OCI-LY1 (cell line): ENCODE measurements around the gene KDM4D.

ENCODE experiments used
- H2AFZ ChIP-seq: fragments of 200-600 bp; sonication (generic), shearing (Covaris generic); 2 replicates; pipeline ENCODE4 v1.6.0; 2014; ENCODE audit warnings: antibody characterized with exemption, mild to moderate bottlenecking, low read length
- H3F3A ChIP-seq: fragments of 200-600 bp; sonication (generic), shearing (Covaris generic); 2 replicates; pipeline ENCODE4 v1.6.0; 2014; ENCODE audit warnings: mild to moderate bottlenecking, antibody characterized with exemption, low read length, moderate library complexity; ENCODE audit not compliant: insufficient read depth
- H3K27ac ChIP-seq: fragments of 200-600 bp; sonication (generic); 2 replicates; pipeline ENCODE4 v1.5.1; 2014; ENCODE audit warnings: low read length, mixed run types, mild to moderate bottlenecking, low read depth; ENCODE audit not compliant: poor library complexity, severe bottlenecking
- H3K27me3 ChIP-seq: fragments of 200-600 bp; sonication (generic); 2 replicates; pipeline ENCODE4 v1.6.0; 2014; ENCODE audit warnings: antibody characterized with exemption, mild to moderate bottlenecking, low read length, moderate library complexity; ENCODE audit not compliant: insufficient read depth
- H3K36me3 ChIP-seq: fragments of 200-600 bp; sonication (generic); 2 replicates; pipeline ENCODE4 v1.6.1; 2014; ENCODE audit warnings: mild to moderate bottlenecking, antibody characterized with exemption, low read length, moderate library complexity, mixed read lengths; ENCODE audit not compliant: insufficient read depth
- H3K4me1 ChIP-seq: fragments of 200-600 bp; sonication (generic); 2 replicates; pipeline ENCODE4 v1.5.1; 2014; ENCODE audit warnings: mild to moderate bottlenecking, low read length, moderate library complexity; ENCODE audit not compliant: insufficient read depth, severe bottlenecking
- H3K4me2 ChIP-seq: fragments of 200-600 bp; sonication (generic), shearing (Covaris generic); 2 replicates; pipeline ENCODE4 v1.6.1; 2014; ENCODE audit warnings: low read length
- H3K4me3 ChIP-seq: fragments of 200-600 bp; sonication (generic); 2 replicates; pipeline ENCODE4 v1.5.1; 2014; ENCODE audit warnings: low read length, low read depth, mild to moderate bottlenecking, mixed read lengths; ENCODE audit not compliant: poor library complexity, severe bottlenecking
- H3K79me2 ChIP-seq: fragments of 200-600 bp; shearing (Covaris generic); 2 replicates; pipeline ENCODE4 v1.6.1; 2016; ENCODE audit warnings: mixed run types, low read length, mixed read lengths; ENCODE audit not compliant: insufficient read depth
- H3K9ac ChIP-seq: fragments of 200-600 bp; sonication (generic), shearing (Covaris generic); 2 replicates; pipeline ENCODE4 v1.6.1; 2014; ENCODE audit warnings: mild to moderate bottlenecking, low read length, mixed read lengths
- H3K9me2 ChIP-seq: fragments of 200-600 bp; sonication (generic), shearing (Covaris generic); 2 replicates; pipeline ENCODE4 v1.6.1; 2014; ENCODE audit warnings: low read depth, mild to moderate bottlenecking, low read length, mixed read lengths
- H3K9me3 ChIP-seq: fragments of 200-600 bp; shearing (Covaris generic); 2 replicates; pipeline ENCODE4 v1.6.1; 2014; ENCODE audit warnings: low read length, mixed read lengths
- H4K20me1 ChIP-seq: fragments of 200-600 bp; sonication (generic), shearing (Covaris generic); 2 replicates; pipeline ENCODE4 v1.6.0; 2016; ENCODE audit warnings: mild to moderate bottlenecking, low read length; ENCODE audit not compliant: insufficient read depth
- CTCF ChIP-seq: fragments of 200-600 bp; sonication (generic), shearing (Covaris generic); IDR thresholded peaks from 2 replicates; pipeline ENCODE4 v1.5.1; 2017; ENCODE audit warnings: mild to moderate bottlenecking, antibody characterized with exemption, low read length, moderate library complexity, mixed read lengths
- EZH2 ChIP-seq: fragments of 200-600 bp; sonication (generic), shearing (Covaris generic); IDR thresholded peaks from 2 replicates; pipeline ENCODE4 v1.8.0; 2017; ENCODE audit warnings: borderline replicate concordance, mixed run types, mild to moderate bottlenecking, antibody characterized with exemption, low read length, moderate library complexity, mixed read lengths

Gene KDM4D

GRCh38 chr11:94973099-94973968 is at the start of gene KDM4D, which contains the start of gene CWC15:
TSS of gene KDM4D (plus strand) at chr11:94973709. CDS start at chr11:94997373, 23,664 bp downstream.
TSS of gene CWC15 (minus strand) at chr11:94973556. CDS start at chr11:94972185, 1,371 bp downstream.
- H3K4me1 ChIP-seq = peaks cover 16% of the 10 kb centered on the region
- H3F3A ChIP-seq = no peaks in the 10 kb centered on the region
- no peaks in the 10 kb centered on the region for H3K9me3 ChIP-seq
- TF ChIP-seq EZH2 (no peak), CTCF (no peak)
- H3K27me3 ChIP-seq = no peaks in the 10 kb centered on the region
- H3K79me2 ChIP-seq = peaks cover 9% of the 10 kb centered on the region
- peak within 1 kb of the TSS; percentile 85; the same call in 1 of the 2 replicates for H2AFZ ChIP-seq
- no peaks in the 10 kb centered on the region for H4K20me1 ChIP-seq
- H3K9me2 ChIP-seq = no peaks in the 10 kb centered on the region
- peak within 1 kb of the TSS; percentile 79 for H3K4me2 ChIP-seq
- H3K27ac ChIP-seq = no peak within 1 kb of the TSS
- H3K36me3 ChIP-seq = peaks cover 38% of the 10 kb centered on the region
- H3K9ac ChIP-seq = peak within 1 kb of the TSS; percentile 85
- H3K4me3 ChIP-seq = peak within 1 kb of the TSS; percentile 96

- Histone ChIP-seq H3K9me3 (no peaks in the 10 kb centered on the region), H3K27me3 (0 out of 2 replicates have a peak, but pooled peaks cover 4% of the 10 kb centered on the region), H2AFZ (no peak overlapping the region), H3K9ac (no peak overlapping the region), H3K4me2 (no peak overlapping the region), H4K20me1 (no peaks in the 10 kb centered on the region), H3K4me1 (no peaks in the 10 kb centered on the region), H3K4me3 (no peak overlapping the region), H3K9me2 (no peaks in the 10 kb centered on the region), H3K79me2 (no peaks in the 10 kb centered on the region), H3F3A (no peaks in the 10 kb centered on the region), H3K36me3 (no peaks in the 10 kb centered on the region), H3K27ac (no peak overlapping the region)
- TF ChIP-seq EZH2 = no peak
Measured at GRCh38 chr11:94924171-94924572, 49.3 kb upstream of the KDM4D start.

- Histone ChIP-seq H3F3A (no peaks in the 10 kb centered on the region), H3K4me3 (no peak overlapping the region), H3K27ac (no peak overlapping the region), H3K36me3 (no peaks in the 10 kb centered on the region), H4K20me1 (no peaks in the 10 kb centered on the region), H3K9me3 (no peaks in the 10 kb centered on the region), H3K79me2 (no peaks in the 10 kb centered on the region), H2AFZ (no peak overlapping the region), H3K9ac (no peak overlapping the region), H3K4me1 (no peaks in the 10 kb centered on the region), H3K4me2 (no peak overlapping the region), H3K27me3 (0 out of 2 replicates have a peak, but pooled peaks cover 4% of the 10 kb centered on the region), H3K9me2 (no peaks in the 10 kb centered on the region)
- TF ChIP-seq EZH2 = no peak
- no peak for TF ChIP-seq CTCF
Measured at GRCh38 chr11:94924612-94925011, 48.9 kb upstream of the KDM4D start.
